CD4-positive, alpha-beta memory T cell (primary cell): ENCODE data around the gene CD22. TPM values are rescaled to one million over a fixed set of nuclear protein-coding genes. Genes with fewer than 3 reads are reported as not detected.

Experiments
- CTCF ChIA-PET: fragments of 350-600 bp; sonication (Branson Sonifier 250); formaldehyde crosslinking; loops from one replicate; lab custom pipeline; 2021; ENCODE audit warnings: inconsistent platforms; ENCODE audit not compliant: partially characterized antibody; lab: Charles Lee
- POLR2A ChIA-PET: fragments of 350-600 bp; sonication (Branson Sonifier 250); formaldehyde crosslinking; loops from one replicate; lab custom pipeline; 2021; ENCODE audit not compliant: partially characterized antibody; lab: Charles Lee
- DNase-seq, 5 donors: peaks; one replicate each; pipeline versions ENCODE4 v3.0.0 to v3.0.0-alpha.2; 2020 to 2022; ENCODE audit warnings: mixed read lengths in 1 of 5
- H3K27ac ChIP-seq: one replicate; pipeline ENCODE4 v1.7.0; 2013; ENCODE audit warnings: low read depth, low read length
- H3K27me3 ChIP-seq: 2 replicates; pipeline ENCODE4 v1.7.0; 2013; ENCODE audit warnings: mild to moderate bottlenecking, low read length, moderate library complexity; ENCODE audit not compliant: insufficient read depth
- H3K36me3 ChIP-seq: 2 replicates; pipeline ENCODE4 v1.7.0; 2013; ENCODE audit warnings: mild to moderate bottlenecking, low read length, moderate library complexity; ENCODE audit not compliant: insufficient read depth
- H3K4me1 ChIP-seq: 2 replicates; pipeline ENCODE4 v1.7.0; 2013; ENCODE audit warnings: mild to moderate bottlenecking, low read length, moderate library complexity; ENCODE audit not compliant: insufficient read depth
- H3K4me3 ChIP-seq, 2 donors: one replicate each; pipeline ENCODE4 v1.7.0; 2013; ENCODE audit warnings: low read length in 2 of 2, mild to moderate bottlenecking in 1 of 2
- H3K9me3 ChIP-seq, 2 donors: one replicate each; pipeline ENCODE4 v1.7.0; 2013; ENCODE audit warnings: low read length in 2 of 2, control low read depth in 1 of 2; ENCODE audit not compliant: control insufficient read depth in 1 of 2
- H3K27ac Mint-ChIP-seq, 7 donors: one replicate each; pipeline ENCODE4 v1.8.0; 2020 to 2021; ENCODE audit warnings: mixed read lengths in 7 of 7, mild to moderate bottlenecking in 6 of 7, inconsistent platforms in 3 of 7, moderate library complexity in 3 of 7
- H3K27me3 Mint-ChIP-seq, 2 donors: one replicate each; pipeline ENCODE4 v1.8.0; 2020 to 2021; ENCODE audit warnings: mixed read lengths in 2 of 2
- H3K36me3 Mint-ChIP-seq, 2 donors: one replicate each; pipeline ENCODE4 v1.8.0; 2020 to 2021; ENCODE audit warnings: mixed read lengths in 2 of 2, inconsistent platforms in 1 of 2, mild to moderate bottlenecking in 1 of 2
- H3K4me1 Mint-ChIP-seq, 4 donors: one replicate each; pipeline ENCODE4 v1.8.0; 2020 to 2021; ENCODE audit warnings: mixed read lengths in 4 of 4, mild to moderate bottlenecking in 1 of 4
- H3K4me3 Mint-ChIP-seq, 8 donors: one replicate each; pipeline ENCODE4 v1.8.0; 2020 to 2021; ENCODE audit warnings: mixed read lengths in 8 of 8, mild to moderate bottlenecking in 7 of 8, moderate library complexity in 6 of 8, inconsistent platforms in 3 of 8
- H3K9me3 Mint-ChIP-seq, 8 donors: one replicate each; pipeline ENCODE4 v1.8.0; 2020 to 2021; ENCODE audit warnings: mixed read lengths in 8 of 8, mild to moderate bottlenecking in 5 of 8, inconsistent platforms in 3 of 8, moderate library complexity in 1 of 8
- intact Hi-C: fragments of 100-400 bp; cut with micrococcal nuclease; formaldehyde crosslinking; loops from one replicate; pipeline ENCODE4 v1.15.1; 2023
- polyA plus RNA-seq, 2 donors: library from polyadenylated mRNA; unstranded; fragments of 300-500 nt; fragmentation: Illumina TruSeq; gene quantifications; one replicate each; pipeline ENCODE4 v1.2.3, GENCODE V29; 2021
- total RNA-seq, 2 experiments: library from RNA; stranded (reverse); gene quantifications; one replicate each; pipeline ENCODE4 v1.2.3, GENCODE V29; 2021

Gene CD22
- total and polyA plus RNA-seq, 4 experiments from 2014 or later, result 0.30 to 1.8 (median 0.32) TPM

- intact Hi-C loops, result no loop called here
- Histone ChIP-seq H3K4me3 (no peak overlapping the region), H3K4me1 (no peaks in the 10 kb centered on the region), H3K27ac (no peak overlapping the region), H3K36me3 (no peaks in the 10 kb centered on the region), H3K27me3 (no peaks in the 10 kb centered on the region), H3K9me3 (no peaks in the 10 kb centered on the region)
- no peaks in the 10 kb centered on the region for H3K27me3 Mint-ChIP-seq
- POLR2A ChIA-PET, result no interaction called here
- no peak for DNase-seq
- H3K36me3 Mint-ChIP-seq, result no peaks in the 10 kb centered on the region
- CTCF ChIA-PET, result no interaction called here
- H3K27ac Mint-ChIP-seq, result peak overlapping the region in 1 of 7 donors; percentile 16
- H3K4me1 Mint-ChIP-seq, result no peaks in the 10 kb centered on the region
- no peaks in the 10 kb centered on the region for H3K9me3 Mint-ChIP-seq
- no peak overlapping the region for H3K4me3 Mint-ChIP-seq
These were observed 20.1 kb upstream of the CD22 start for GRCh38 chr19:35308910-35309309.

GRCh38 chr19:35309481-35310279, 19.3 kb upstream of the CD22 start:
- no peaks in the 10 kb centered on the region for H3K9me3 Mint-ChIP-seq

DNA sequence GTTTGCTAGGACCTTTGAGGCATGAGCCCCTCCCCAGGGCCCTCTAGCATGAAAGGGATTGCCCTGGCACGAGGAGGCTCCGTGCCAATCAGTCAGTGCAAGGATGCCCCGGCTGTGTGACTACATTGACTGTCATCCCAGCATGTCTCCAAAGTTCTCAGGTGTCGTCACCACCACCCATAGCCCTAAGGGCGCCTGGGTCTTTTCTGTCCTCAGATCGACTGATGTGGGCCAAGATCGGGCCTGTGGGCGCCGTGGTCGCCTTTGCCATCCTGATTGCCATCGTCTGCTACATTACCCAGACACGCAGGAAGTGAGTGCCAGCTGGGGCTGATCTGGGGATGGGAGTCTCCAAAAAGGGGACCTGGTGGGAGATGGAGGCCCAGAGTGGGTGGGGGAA, 18.7 kb upstream of the CD22 start:
- H3K9me3 ChIP-seq, result no peaks in the 10 kb centered on the region
- intact Hi-C loops, result no loop called here
- POLR2A ChIA-PET, result no interaction called here
- no peak overlapping the region for H3K27ac Mint-ChIP-seq
- H3K27me3 Mint-ChIP-seq, result no peaks in the 10 kb centered on the region
- no peaks in the 10 kb centered on the region for H3K36me3 ChIP-seq
- H3K36me3 Mint-ChIP-seq, result no peaks in the 10 kb centered on the region
- no peaks in the 10 kb centered on the region for H3K4me1 Mint-ChIP-seq
- no peak overlapping the region for H3K4me3 Mint-ChIP-seq
- DNase-seq, result no peak
- no peak overlapping the region for H3K4me3 ChIP-seq
- H3K27me3 ChIP-seq, result no peaks in the 10 kb centered on the region
- H3K4me1 ChIP-seq, result no peaks in the 10 kb centered on the region
- CTCF ChIA-PET, result no interaction called here
- no peaks in the 10 kb centered on the region for H3K9me3 Mint-ChIP-seq
- no peak overlapping the region for H3K27ac ChIP-seq

More at GRCh38 chr19:35309481-35310279, 19.3 kb upstream of the CD22 start:
- no peaks in the 10 kb centered on the region for H3K27me3 ChIP-seq
- no peak for DNase-seq
- no peaks in the 10 kb centered on the region for H3K4me1 Mint-ChIP-seq
- H3K27me3 Mint-ChIP-seq, result no peaks in the 10 kb centered on the region
- no peak overlapping the region for H3K27ac Mint-ChIP-seq
- ChIA-PET CTCF (no interaction called here), POLR2A (no interaction called here)
- H3K36me3 Mint-ChIP-seq, result no peaks in the 10 kb centered on the region
- intact Hi-C loops, result no loop called here
- no peak overlapping the region for H3K27ac ChIP-seq
- H3K4me3 Mint-ChIP-seq, result no peak overlapping the region
- no peaks in the 10 kb centered on the region for H3K4me1 ChIP-seq
- no peaks in the 10 kb centered on the region for H3K9me3 ChIP-seq
- no peaks in the 10 kb centered on the region for H3K36me3 ChIP-seq
- no peak overlapping the region for H3K4me3 ChIP-seq

DNA sequence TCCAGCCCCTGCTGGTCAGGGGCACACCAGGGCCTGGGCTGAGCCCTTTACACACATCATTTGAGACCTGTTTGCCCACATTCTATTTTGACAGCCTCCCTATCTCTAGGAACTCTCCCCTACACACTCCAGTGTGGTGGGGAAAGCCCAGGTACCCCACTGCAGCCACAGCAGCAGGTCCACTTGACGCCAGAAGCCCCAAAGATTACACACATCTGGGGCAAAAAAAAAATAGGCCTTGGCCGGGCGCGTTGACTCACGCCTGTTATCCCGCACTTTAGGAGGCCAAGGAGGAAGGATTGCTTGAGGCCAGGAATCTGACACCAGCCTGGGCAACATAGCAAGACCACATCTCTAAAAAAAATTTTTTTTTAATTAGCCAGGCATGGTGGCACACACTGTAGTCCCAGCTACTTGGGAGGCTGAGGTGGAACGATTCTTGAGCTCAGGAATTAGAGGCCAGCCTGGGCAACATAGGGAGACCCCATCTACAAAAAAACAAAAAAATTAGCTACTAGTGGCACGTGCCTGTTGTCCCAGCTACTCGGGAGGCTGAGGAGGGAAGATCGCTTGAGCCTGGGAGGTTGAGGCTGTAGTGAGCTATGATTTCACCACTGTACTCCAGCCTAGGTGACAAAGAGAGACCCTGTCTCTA, 18.0 kb upstream of the CD22 start:
- Mint-ChIP-seq H3K36me3 (no peaks in the 10 kb centered on the region), H3K9me3 (no peaks in the 10 kb centered on the region), H3K27ac (no peak overlapping the region), H3K27me3 (no peaks in the 10 kb centered on the region), H3K4me1 (no peaks in the 10 kb centered on the region), H3K4me3 (no peak overlapping the region)
- ChIA-PET POLR2A (no interaction called here), CTCF (interaction anchor here (1.0 kb wide), 1 partner anchor 184 kb away, joined by 3 read pairs; no protein-coding TSS in a partner anchor)
- Histone ChIP-seq H3K9me3 (no peaks in the 10 kb centered on the region), H3K36me3 (no peaks in the 10 kb centered on the region), H3K27ac (no peak overlapping the region), H3K27me3 (no peaks in the 10 kb centered on the region), H3K4me1 (no peaks in the 10 kb centered on the region), H3K4me3 (no peak overlapping the region)
- no peak for DNase-seq
- intact Hi-C loops, result no loop called here

GRCh38 chr19:35311901-35312665, 16.9 kb upstream of the CD22 start:
- Mint-ChIP-seq H3K36me3 (no peaks in the 10 kb centered on the region), H3K27ac (no peak overlapping the region), H3K9me3 (no peaks in the 10 kb centered on the region), H3K4me1 (no peaks in the 10 kb centered on the region), H3K4me3 (no peak overlapping the region), H3K27me3 (no peaks in the 10 kb centered on the region)
- CTCF ChIA-PET, result interaction anchor here (1.0 kb wide), 1 partner anchor 183 kb away, joined by 3 read pairs; no protein-coding TSS in a partner anchor
- Histone ChIP-seq H3K4me1 (no peaks in the 10 kb centered on the region), H3K9me3 (no peaks in the 10 kb centered on the region), H3K36me3 (no peaks in the 10 kb centered on the region), H3K27ac (no peak overlapping the region), H3K4me3 (no peak overlapping the region), H3K27me3 (no peaks in the 10 kb centered on the region)
- intact Hi-C loops, result no loop called here
- no peak for DNase-seq
- POLR2A ChIA-PET, result no interaction called here

DNA sequence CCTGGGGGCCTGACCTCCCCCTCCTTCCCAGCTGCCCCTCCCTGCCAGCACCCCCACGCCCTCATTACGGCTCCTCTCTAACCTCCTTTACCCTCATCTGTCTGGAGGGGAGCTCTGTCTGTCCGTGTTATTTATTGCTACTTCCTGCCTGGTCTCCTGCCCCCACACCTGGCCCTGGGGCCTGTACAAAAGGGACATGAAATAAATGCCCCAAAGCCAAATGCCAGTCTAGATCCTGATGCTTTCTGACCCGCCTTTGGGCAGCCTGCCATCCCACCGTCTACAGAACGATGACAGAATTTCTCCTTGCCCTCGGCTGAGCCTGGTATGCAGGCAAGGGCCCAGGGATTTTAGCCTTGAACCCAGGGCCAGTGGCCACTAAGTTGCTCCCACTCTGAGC, 15.4 kb upstream of the CD22 start:
- Histone ChIP-seq H3K27me3 (no peaks in the 10 kb centered on the region), H3K4me1 (peaks cover 2% of the 10 kb centered on the region), H3K36me3 (no peaks in the 10 kb centered on the region), H3K4me3 (no peak overlapping the region), H3K9me3 (no peaks in the 10 kb centered on the region), H3K27ac (no peak overlapping the region)
- Mint-ChIP-seq H3K4me3 (no peak overlapping the region), H3K36me3 (no peaks in the 10 kb centered on the region), H3K4me1 (peaks cover 0 to 6% (median 1%) of the 10 kb centered on the region in 4 donors), H3K27me3 (no peaks in the 10 kb centered on the region), H3K9me3 (no peaks in the 10 kb centered on the region), H3K27ac (no peak overlapping the region)
- ChIA-PET CTCF (no interaction called here), POLR2A (no interaction called here)
- intact Hi-C loops, result no loop called here
- DNase-seq, result peak in 1 of 5 donors; percentile 5

DNA sequence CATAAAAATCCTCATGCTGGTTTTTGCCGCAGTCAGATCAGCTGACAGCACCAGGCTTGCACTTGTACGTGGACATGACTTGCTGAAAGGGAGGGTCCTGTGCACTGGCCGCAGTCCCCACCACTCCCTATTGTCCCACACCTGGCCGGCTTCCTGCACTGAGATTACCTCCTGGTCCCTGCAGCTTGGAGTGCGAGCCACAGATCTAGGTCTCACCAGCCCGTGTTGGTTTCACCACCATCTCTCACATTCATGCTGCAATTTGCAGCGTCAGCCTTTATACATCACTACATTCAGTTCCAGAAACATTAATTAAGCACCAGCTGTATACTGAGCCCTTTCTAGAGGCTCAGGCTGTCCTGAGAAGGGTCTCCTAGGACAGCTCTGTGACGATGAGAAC, 15.0 kb upstream of the CD22 start:
- no peaks in the 10 kb centered on the region for H3K9me3 Mint-ChIP-seq
- ChIA-PET POLR2A (no interaction called here), CTCF (no interaction called here)
- peaks cover 0 to 2% of the 10 kb centered on the region in 2 donors for H3K27me3 Mint-ChIP-seq
- no peaks in the 10 kb centered on the region for H3K27me3 ChIP-seq
- intact Hi-C loops, result no loop called here
- H3K9me3 ChIP-seq, result no peaks in the 10 kb centered on the region
- no peak overlapping the region for H3K27ac Mint-ChIP-seq
- DNase-seq, result no peak
- H3K36me3 ChIP-seq, result no peaks in the 10 kb centered on the region
- H3K27ac ChIP-seq, result no peak overlapping the region
- no peak overlapping the region for H3K4me3 Mint-ChIP-seq
- H3K36me3 Mint-ChIP-seq, result no peaks in the 10 kb centered on the region
- no peak overlapping the region for H3K4me3 ChIP-seq
- H3K4me1 ChIP-seq, result peaks cover 6% of the 10 kb centered on the region
- H3K4me1 Mint-ChIP-seq, result peaks cover 0 to 11% (median 6%) of the 10 kb centered on the region in 4 donors
